RWPE2 (cell line): ENCODE results near the gene SETBP1.

Experiments
- ATAC-seq: fragments of 200-7000 bp; cut with Tn5 transposase; 3 replicates; pipeline ENCODE4 v1.9.1; 2021; ENCODE audit warnings: low read depth
- DNase-seq: peaks from one replicate; pipeline ENCODE4 v3.0.0-alpha.2; 2020; ENCODE audit warnings: low spot score
- H3K27ac ChIP-seq: fragments of 450-650 bp; 2 replicates; pipeline ENCODE4 v1.5.1; 2017; ENCODE audit warnings: mild to moderate bottlenecking; ENCODE audit not compliant: poor library complexity, severe bottlenecking
- H3K27me3 ChIP-seq: fragments of 250-450 bp; sonication (Bioruptor Pico); 2 replicates; pipeline ENCODE4 v1.5.1; 2021; ENCODE audit warnings: mild to moderate bottlenecking, moderate library complexity; ENCODE audit not compliant: insufficient read depth, poor library complexity, severe bottlenecking
- H3K36me3 ChIP-seq: fragments of 250-450 bp; sonication (Bioruptor Pico); 2 replicates; pipeline ENCODE4 v1.5.1; 2020; ENCODE audit warnings: low read depth, mild to moderate bottlenecking, moderate library complexity
- H3K4me1 ChIP-seq: fragments of 250-450 bp; sonication (Bioruptor Pico); 2 replicates; pipeline ENCODE4 v1.5.1; 2021; ENCODE audit warnings: mild to moderate bottlenecking, moderate library complexity; ENCODE audit not compliant: insufficient read depth, poor library complexity, severe bottlenecking
- H3K4me3 ChIP-seq: fragments of 250-450 bp; sonication (Bioruptor Pico); 2 replicates; pipeline ENCODE4 v1.5.1; 2021; ENCODE audit warnings: mild to moderate bottlenecking, moderate library complexity; ENCODE audit not compliant: severe bottlenecking
- H3K9me3 ChIP-seq: fragments of 250-450 bp; sonication (Bioruptor Pico); 2 replicates; pipeline ENCODE4 v1.5.1; 2021; ENCODE audit warnings: mild to moderate bottlenecking, moderate library complexity; ENCODE audit not compliant: severe bottlenecking
- CTCF ChIP-seq: fragments of 450-650 bp; IDR thresholded peaks from one replicate; pipeline ENCODE4 v1.5.1; 2017; ENCODE audit warnings: mild to moderate bottlenecking, moderate library complexity; ENCODE audit not compliant: poor library complexity, severe bottlenecking

The SETBP1 gene

GRCh38 chr18:44747157-44747556 is 66.5 kb downstream of the SETBP1 start:
- peaks cover 10% of the 10 kb centered on the region for H3K4me1 ChIP-seq
- no peaks in the 10 kb centered on the region for H3K36me3 ChIP-seq
- ATAC-seq (no peak), DNase-seq (no peak)
- no peak for TF ChIP-seq CTCF
- no peak overlapping the region for H3K27ac ChIP-seq
- H3K4me3 ChIP-seq, result no peak overlapping the region
- H3K27me3 ChIP-seq, result no peaks in the 10 kb centered on the region
- H3K9me3 ChIP-seq, result no peaks in the 10 kb centered on the region

- H3K27ac ChIP-seq, result peak overlapping the region; percentile 53
- DNase-seq (no peak), ATAC-seq (peak; percentile 88)
- no peaks in the 10 kb centered on the region for H3K9me3 ChIP-seq
- no peaks in the 10 kb centered on the region for H3K36me3 ChIP-seq
- H3K4me3 ChIP-seq, result no peak overlapping the region
- TF ChIP-seq CTCF, result no peak
- H3K4me1 ChIP-seq, result peaks cover 10% of the 10 kb centered on the region
- H3K27me3 ChIP-seq, result no peaks in the 10 kb centered on the region
Observed at GRCh38 chr18:44748582-44748981, 67.9 kb downstream of the SETBP1 start.

- TF ChIP-seq CTCF, result no peak
- Histone ChIP-seq H3K9me3 (no peaks in the 10 kb centered on the region), H3K27me3 (no peaks in the 10 kb centered on the region), H3K36me3 (no peaks in the 10 kb centered on the region), H3K4me1 (peaks cover 10% of the 10 kb centered on the region), H3K27ac (no peak overlapping the region), H3K4me3 (no peak overlapping the region)
- ATAC-seq (no peak), DNase-seq (no peak)
Observed at GRCh38 chr18:44750774-44751173, 70.1 kb downstream of the SETBP1 start.

- H3K27me3 ChIP-seq, result no peaks in the 10 kb centered on the region
- TF ChIP-seq CTCF, result no peak
- H3K36me3 ChIP-seq, result no peaks in the 10 kb centered on the region
- H3K4me3 ChIP-seq, result no peak overlapping the region
- no peaks in the 10 kb centered on the region for H3K4me1 ChIP-seq
- no peak for DNase-seq
- ATAC-seq, result no peak
- no peak overlapping the region for H3K27ac ChIP-seq
- no peaks in the 10 kb centered on the region for H3K9me3 ChIP-seq
Observed at GRCh38 chr18:44754567-44754966, 73.9 kb downstream of the SETBP1 start.

GRCh38 chr18:44758861-44759631 is 78.4 kb downstream of the SETBP1 start:
- DNase-seq (no peak), ATAC-seq (no peak)
- TF ChIP-seq CTCF, result no peak
- H3K4me1 ChIP-seq, result no peaks in the 10 kb centered on the region
- no peaks in the 10 kb centered on the region for H3K27me3 ChIP-seq
- no peaks in the 10 kb centered on the region for H3K9me3 ChIP-seq
- 0 out of 2 replicates have a peak, but pooled peaks cover 4% of the 10 kb centered on the region for H3K36me3 ChIP-seq
- no peak overlapping the region for H3K4me3 ChIP-seq
- no peak overlapping the region for H3K27ac ChIP-seq
